HCT116 (cell line): ENCODE results near the gene GRM5. TPM values are rescaled to one million over a fixed set of nuclear protein-coding genes. Genes with fewer than 3 reads are reported as not detected.

ENCODE experiments used
- ATAC-seq: fragments of 200-7000 bp; cut with Tn5 transposase; 2 replicates; pipeline ENCODE4 v1.9.1; 2020; ENCODE audit warnings: mild to moderate bottlenecking, moderate library complexity
- BruUV-seq: library from RNA; stranded (reverse); fragments of 400-500 nt; replicated peaks from 2 replicates; lab custom pipeline; 2021; lab: Mats Ljungman, UMichigan
- CTCF ChIA-PET: fragments of 300-600 bp; sonication (Branson Sonifier 250); formaldehyde crosslinking; loops from one replicate; lab custom pipeline; 2021; ENCODE audit warnings: antibody characterized with exemption; lab: Charles Lee
- POLR2A ChIA-PET: fragments of 300-600, 350-600 bp; sonication (Branson Sonifier 250); formaldehyde crosslinking; loops from one replicate; lab custom pipeline; 2021; ENCODE audit warnings: antibody characterized with exemption; lab: Charles Lee
- RAD21 ChIA-PET, 2 experiments: fragments of 300-600 bp; sonication (Branson Sonifier 250); formaldehyde crosslinking; loops; one replicate each; lab custom pipeline; 2023; ENCODE audit warnings: low total read pairs in 2 of 2; ENCODE audit not compliant: uncharacterized antibody in 2 of 2, unreplicated experiment in 2 of 2, low non-redundant PET in 1 of 2; lab: Charles Lee
- DNase-seq: peaks from one replicate; pipeline ENCODE4 v3.0.0-alpha.2; 2010; ENCODE audit warnings: low read depth, low spot score
- H2AFZ ChIP-seq: fragments of 200-600 bp; shearing (Covaris generic), sonication (generic); 2 replicates; pipeline ENCODE4 v1.6.1; 2017; ENCODE audit warnings: low read depth, mixed run types, mixed read lengths, antibody characterized with exemption, low read length; ENCODE audit not compliant: poor library complexity, severe bottlenecking
- H3K27ac ChIP-seq: 2 replicates; pipeline ENCODE4 v1.5.1; 2012; ENCODE audit warnings: low read depth, low read length
- H3K27me3 ChIP-seq: fragments of 200-600 bp; sonication (generic); 2 replicates; pipeline ENCODE4 v1.6.1; 2016; ENCODE audit warnings: mixed run types, low read length, mixed read lengths; ENCODE audit not compliant: insufficient read depth
- H3K36me3 ChIP-seq, 2 experiments: fragments of 200-500 bp in 1 of 2; fragments of 200-600 bp in 1 of 2; sonication (Bioruptor generic) in 1 of 2; sonication (generic) in 1 of 2; 2 replicates each; pipeline versions ENCODE4 v1.5.1 to v1.6.1; 2014 to 2016; ENCODE audit warnings: low read length in 2 of 2, inconsistent platforms in 1 of 2, mixed read lengths in 1 of 2, mixed run types in 1 of 2; ENCODE audit not compliant: insufficient read depth in 2 of 2, control insufficient read depth in 1 of 2
- H3K4me1 ChIP-seq, 2 experiments: fragments of 200-600 bp in 1 of 2; sonication (generic) in 1 of 2; 2 replicates each; pipeline versions ENCODE4 v1.5.1 to v1.6.1; 2012 to 2017; ENCODE audit warnings: low read length in 2 of 2, inconsistent platforms in 1 of 2, mild to moderate bottlenecking in 1 of 2, mixed read lengths in 1 of 2, mixed run types in 1 of 2, moderate library complexity in 1 of 2; ENCODE audit not compliant: insufficient read depth in 2 of 2, control insufficient read depth in 1 of 2
- H3K4me2 ChIP-seq: fragments of 200-600 bp; sonication (generic); 2 replicates; pipeline ENCODE4 v1.6.1; 2017; ENCODE audit warnings: mixed run types, low read length, mixed read lengths
- H3K4me3 ChIP-seq, 2 experiments: fragments of 200-600 bp in 1 of 2; sonication (generic) in 1 of 2; replicated peaks in 1 of 2; 2 replicates each; pipeline ENCODE4 v1.5.1; 2011 to 2016; ENCODE audit warnings: low read length in 2 of 2, control low read depth in 1 of 2, low read depth in 1 of 2, mild to moderate bottlenecking in 1 of 2, mixed read lengths in 1 of 2, mixed run types in 1 of 2
- H3K79me2 ChIP-seq: fragments of 200-600 bp; sonication (generic); 2 replicates; pipeline ENCODE4 v1.6.1; 2017; ENCODE audit warnings: mild to moderate bottlenecking, mixed run types, low read length, moderate library complexity, mixed read lengths; ENCODE audit not compliant: insufficient read depth
- H3K9ac ChIP-seq: fragments of 200-600 bp; sonication (generic); 2 replicates; pipeline ENCODE4 v1.6.1; 2016; ENCODE audit warnings: low read length, mixed read lengths
- H3K9me2 ChIP-seq: fragments of 200-600 bp; sonication (generic), shearing (Covaris generic); 2 replicates; pipeline ENCODE4 v1.6.1; 2017; ENCODE audit warnings: mixed run types, mild to moderate bottlenecking, moderate library complexity; ENCODE audit not compliant: insufficient read depth
- H3K9me3 ChIP-seq, 2 experiments: fragments of 200-500 bp in 1 of 2; fragments of 200-600 bp in 1 of 2; sonication (Bioruptor generic) in 1 of 2; sonication (generic) in 1 of 2; 2 replicates each; pipeline ENCODE4 v1.6.1; 2014 to 2017; ENCODE audit warnings: low read length in 2 of 2, mixed read lengths in 2 of 2, inconsistent platforms in 1 of 2, low read depth in 1 of 2, mild to moderate bottlenecking in 1 of 2, mixed run types in 1 of 2, moderate library complexity in 1 of 2; ENCODE audit not compliant: control insufficient read depth in 1 of 2, insufficient read depth in 1 of 2
- H4K20me1 ChIP-seq: fragments of 200-600 bp; sonication (generic), shearing (Covaris generic); 2 replicates; pipeline ENCODE4 v1.6.1; 2017; ENCODE audit warnings: mixed run types, mild to moderate bottlenecking, moderate library complexity; ENCODE audit not compliant: insufficient read depth
- ATF3 ChIP-seq: IDR thresholded peaks from 2 replicates; pipeline ENCODE4 v1.6.1; 2012
- CBX3 ChIP-seq: IDR thresholded peaks from 2 replicates; pipeline ENCODE4 v1.6.1; 2012; ENCODE audit warnings: low read depth
- CEBPB ChIP-seq: IDR thresholded peaks from 2 replicates; pipeline ENCODE4 v1.6.1; 2012; ENCODE audit warnings: low read depth
- EGR1 ChIP-seq: IDR thresholded peaks from 2 replicates; pipeline ENCODE4 v1.6.1; 2012; ENCODE audit warnings: low read depth
- ELF1 ChIP-seq: IDR thresholded peaks from 2 replicates; pipeline ENCODE4 v1.6.1; 2012; ENCODE audit warnings: low read depth, borderline replicate concordance
- EZH2 ChIP-seq: fragments of 200-600 bp; sonication (generic); IDR thresholded peaks from 2 replicates; pipeline ENCODE4 v1.6.1; 2017; ENCODE audit warnings: antibody characterized with exemption, mixed run types
- FOSL1 ChIP-seq: IDR thresholded peaks from 2 replicates; pipeline ENCODE4 v1.6.1; 2012; ENCODE audit warnings: low read depth
- JUND ChIP-seq: IDR thresholded peaks from 2 replicates; pipeline ENCODE4 v1.6.1; 2012
- POLR2A ChIP-seq: IDR thresholded peaks from 2 replicates; pipeline ENCODE4 v1.7.0; 2011; ENCODE audit warnings: borderline replicate concordance; ENCODE audit not compliant: insufficient read depth, insufficient read length; ENCODE audit errors: extremely low read depth
- POLR2AphosphoS5 ChIP-seq: IDR thresholded peaks from 2 replicates; pipeline ENCODE4 v1.6.1; 2011; ENCODE audit warnings: mild to moderate bottlenecking, low read depth, low read length, moderate library complexity
- RAD21 ChIP-seq: IDR thresholded peaks from 2 replicates; pipeline ENCODE4 v1.6.1; 2012; ENCODE audit warnings: low read depth, mild to moderate bottlenecking
- REST ChIP-seq: IDR thresholded peaks from 2 replicates; pipeline ENCODE4 v1.6.1; 2012; ENCODE audit warnings: low read depth
- SIN3A ChIP-seq: IDR thresholded peaks from 2 replicates; pipeline ENCODE4 v1.6.1; 2012; ENCODE audit warnings: low read depth
- SP1 ChIP-seq: IDR thresholded peaks from 2 replicates; pipeline ENCODE4 v1.6.1; 2012; ENCODE audit warnings: low read depth
- SRF ChIP-seq: IDR thresholded peaks from 2 replicates; pipeline ENCODE4 v1.6.1; 2012; ENCODE audit warnings: low read depth
- TCF7L2 ChIP-seq: IDR thresholded peaks from 2 replicates; pipeline ENCODE4 v1.7.0; 2011; ENCODE audit warnings: borderline replicate concordance, inconsistent platforms; ENCODE audit not compliant: insufficient read depth, insufficient read length; ENCODE audit errors: extremely low read depth
- YY1 ChIP-seq: IDR thresholded peaks from 2 replicates; pipeline ENCODE4 v1.6.1; 2011; ENCODE audit warnings: low read length, low read depth, moderate library complexity, mild to moderate bottlenecking; ENCODE audit not compliant: insufficient replicate concordance; ENCODE audit errors: extremely low read depth
- ZFX ChIP-seq: fragments of 450-650 bp; IDR thresholded peaks from 2 replicates; pipeline ENCODE4 v1.6.1; 2017
- ZNF274 ChIP-seq: fragments of 200-500 bp; sonication (Bioruptor generic); IDR thresholded peaks from 2 replicates; pipeline ENCODE4 v1.6.1; 2014; ENCODE audit warnings: mild to moderate bottlenecking, low read depth, low read length, inconsistent platforms
- intact Hi-C: fragments of 100-400 bp; cut with micrococcal nuclease; formaldehyde crosslinking; loops from 2 replicates; pipeline ENCODE4 v1.10.0; 2022
- total RNA-seq: library from RNA; stranded (reverse); gene quantifications from one replicate; pipeline ENCODE4 v1.2.1, GENCODE V29; 2021; ENCODE audit not compliant: unreplicated experiment

The GRM5 gene
- total RNA-seq, 1 experiment from 2014 or later = not detected

DNA sequence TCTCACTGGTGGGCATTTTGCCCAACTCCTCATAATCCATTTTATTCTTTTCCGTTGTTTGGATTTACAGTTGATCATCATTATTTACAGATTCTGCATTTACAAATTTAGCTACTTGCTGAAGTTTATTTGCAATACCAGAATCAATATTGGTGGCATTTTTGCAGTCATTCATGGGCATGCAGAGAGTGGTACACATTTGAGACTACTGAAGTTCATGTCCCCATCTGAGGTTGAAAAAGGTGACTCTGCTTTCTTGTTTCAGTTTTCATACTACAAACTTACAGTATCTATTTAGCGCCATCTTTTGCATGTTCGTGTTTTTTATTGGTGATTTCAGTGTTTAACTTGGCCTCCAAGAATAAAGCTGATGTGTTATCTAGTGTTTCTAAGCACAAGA lies 409.5 kb downstream of the GRM5 start:
- H3K27me3 ChIP-seq = no peaks in the 10 kb centered on the region
- no peak for DNase-seq
- H4K20me1 ChIP-seq = no peaks in the 10 kb centered on the region
- no peaks in the 10 kb centered on the region for H3K79me2 ChIP-seq
- H3K27ac ChIP-seq = no peak overlapping the region
- no TSS peak for BruUV-seq
- intact Hi-C loops = no loop called here
- H3K9ac ChIP-seq = no peak overlapping the region
- CTCF ChIA-PET = no interaction called here
- no peaks in the 10 kb centered on the region for H3K9me3 ChIP-seq
- no peak overlapping the region for H3K4me3 ChIP-seq
- H2AFZ ChIP-seq = no peak overlapping the region
- no peaks in the 10 kb centered on the region for H3K36me3 ChIP-seq
- ATAC-seq = no peak
- TF ChIP-seq ZNF274 (no peak), EGR1 (no peak), RAD21 (no peak), SP1 (no peak), EZH2 (no peak), POLR2A (no peak), ATF3 (no peak), CEBPB (no peak)
- TF ChIP-seq, all 23 proteins: peak for 0
- POLR2A ChIA-PET = no interaction called here
- H3K4me2 ChIP-seq = no peak overlapping the region
- H3K4me1 ChIP-seq = no peaks in the 10 kb centered on the region
- RAD21 ChIA-PET = no interaction called here
- no peaks in the 10 kb centered on the region for H3K9me2 ChIP-seq

DNA sequence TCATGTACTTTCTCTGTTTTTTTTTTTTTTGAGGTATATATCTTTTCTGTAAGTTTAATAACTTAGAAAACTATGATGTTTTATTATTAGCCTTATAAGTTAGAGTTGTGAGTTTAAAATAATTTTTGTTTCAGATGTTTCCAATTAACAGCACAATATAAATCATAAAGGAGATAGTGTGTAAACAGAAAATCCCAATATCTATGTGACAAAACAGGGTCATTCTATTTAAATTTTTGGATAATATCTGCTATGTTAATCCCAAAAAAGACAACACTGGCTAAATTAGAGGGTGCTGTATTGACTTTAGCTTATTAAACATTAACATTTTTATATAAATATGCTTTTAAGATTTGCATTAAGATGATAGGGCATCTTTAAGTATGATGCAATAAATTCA lies 410.1 kb downstream of the GRM5 start:
- H3K79me2 ChIP-seq = no peaks in the 10 kb centered on the region
- H3K27me3 ChIP-seq = no peaks in the 10 kb centered on the region
- H3K4me1 ChIP-seq = no peaks in the 10 kb centered on the region
- no peak overlapping the region for H3K4me2 ChIP-seq
- H3K4me3 ChIP-seq = no peak overlapping the region
- ATAC-seq (no peak), DNase-seq (no peak)
- RAD21 ChIA-PET = no interaction called here
- CTCF ChIA-PET = interaction anchor here (1.1 kb wide), 1 partner anchor 640 kb away, joined by 4 read pairs; no protein-coding TSS in a partner anchor
- H4K20me1 ChIP-seq = no peaks in the 10 kb centered on the region
- no TSS peak for BruUV-seq
- H3K9me3 ChIP-seq = no peaks in the 10 kb centered on the region
- no peaks in the 10 kb centered on the region for H3K36me3 ChIP-seq
- no peak overlapping the region for H3K9ac ChIP-seq
- no peak overlapping the region for H2AFZ ChIP-seq
- no peaks in the 10 kb centered on the region for H3K9me2 ChIP-seq
- H3K27ac ChIP-seq = no peak overlapping the region
- POLR2A ChIA-PET = no interaction called here
- intact Hi-C loops = no loop called here
- no peak for TF ChIP-seq SIN3A
- TF ChIP-seq YY1 = no peak
- no peak for TF ChIP-seq ZFX
- no peak for TF ChIP-seq EGR1
- TF ChIP-seq POLR2A = no peak
- TF ChIP-seq SP1 = no peak
- no peak for TF ChIP-seq RAD21
- TF ChIP-seq JUND = no peak
- no peak for TF ChIP-seq CEBPB
- no peak for TF ChIP-seq TCF7L2
- no peak for TF ChIP-seq FOSL1
- TF ChIP-seq ELF1 = no peak
- no peak for TF ChIP-seq REST
- no peak for TF ChIP-seq CBX3
- TF ChIP-seq SRF = no peak
- no peak for TF ChIP-seq POLR2AphosphoS5
